Vagina (tissue), 2 donors: ENCODE measurements around the gene AFF3. TPM values are rescaled to one million over a fixed set of nuclear protein-coding genes. Genes with fewer than 3 reads are reported as not detected.

Experiments used
- DNase-seq, 2 donors: peaks; one replicate each; pipeline ENCODE4 v3.0.0-alpha.2; 2017; ENCODE audit errors: extremely low spot score in 2 of 2
- H3K27ac ChIP-seq: fragments of 200-600 bp; sonication (generic); one replicate; pipeline ENCODE4 v1.5.1; 2019
- H3K27me3 ChIP-seq: fragments of 200-600 bp; sonication (generic); one replicate; pipeline ENCODE4 v1.5.1; 2019
- H3K36me3 ChIP-seq, 2 donors: fragments of 200-600 bp; sonication (generic); one replicate each; pipeline ENCODE4 v1.5.1; 2017 to 2019
- H3K4me1 ChIP-seq: fragments of 200-600 bp; sonication (generic); one replicate; pipeline ENCODE4 v1.5.1; 2019
- H3K4me3 ChIP-seq, 2 donors: fragments of 200-600 bp; sonication (generic); 1 replicate in 1 of 2; 2 replicates in 1 of 2; pipeline ENCODE4 v1.5.1; 2016 to 2019
- H3K9me3 ChIP-seq: fragments of 200-600 bp; sonication (generic); one replicate; pipeline ENCODE4 v1.5.1; 2019
- CTCF ChIP-seq, 3 experiments: fragments of 450-650 bp in 2 of 3; fragments of 200-600 bp in 1 of 3; sonication (generic) in 1 of 3; IDR thresholded peaks; one replicate each; pipeline ENCODE4 v1.5.1; 2017 to 2019; ENCODE audit warnings: antibody characterized with exemption in 3 of 3, mild to moderate bottlenecking in 2 of 3, moderate library complexity in 2 of 3
- POLR2A ChIP-seq, 2 donors: fragments of 450-650 bp; IDR thresholded peaks; one replicate each; pipeline ENCODE4 v1.6.1; 2017; ENCODE audit warnings: antibody characterized with exemption in 2 of 2, mild to moderate bottlenecking in 2 of 2, moderate library complexity in 2 of 2
- POLR2AphosphoS5 ChIP-seq, 2 donors: sonication (generic); formaldehyde crosslinking; IDR thresholded peaks; one replicate each; pipeline ENCODE4 v1.9.0; 2017; ENCODE audit warnings: antibody characterized with exemption in 2 of 2, mild to moderate bottlenecking in 2 of 2, low read depth in 1 of 2; ENCODE audit not compliant: insufficient read depth in 1 of 2
- intact Hi-C: fragments of 100-400 bp; cut with DNase I; formaldehyde crosslinking; loops from one replicate; pipeline ENCODE4 v1.15.1; 2023
- total RNA-seq: library from RNA; depleted of rRNA; stranded (reverse); fragments of >200 nt; gene quantifications from one replicate; pipeline ENCODE4 v1.2.3, GENCODE V29; 2016

AFF3 gene
- total RNA-seq, 1 donor from 2014 or later = 7.6 TPM

GRCh38 chr2:99571021-99571420 is 571.4 kb downstream of the AFF3 start:
- H3K27me3 ChIP-seq = no peaks in the 10 kb centered on the region
- no peak overlapping the region for H3K4me3 ChIP-seq
- intact Hi-C loops = no loop called here
- H3K27ac ChIP-seq = no peak overlapping the region
- H3K9me3 ChIP-seq = no peaks in the 10 kb centered on the region
- no peaks in the 10 kb centered on the region for H3K36me3 ChIP-seq
- TF ChIP-seq POLR2AphosphoS5 (IDR thresholded peaks at IDR 0.05; ENCODE audit: insufficient read depth in 1 of 2, low read depth in 1 of 2) (no peak), POLR2A (IDR thresholded peaks at IDR 0.05) (no peak), CTCF (IDR thresholded peaks at IDR 0.05) (no peak)
- DNase-seq = no peak
- peaks cover 28% of the 10 kb centered on the region for H3K4me1 ChIP-seq

GRCh38 chr2:99569386-99569785 is 573.0 kb downstream of the AFF3 start:
- no peaks in the 10 kb centered on the region for H3K36me3 ChIP-seq
- no peak for DNase-seq
- H3K9me3 ChIP-seq = no peaks in the 10 kb centered on the region
- no peak overlapping the region for H3K4me3 ChIP-seq
- H3K4me1 ChIP-seq = peaks cover 22% of the 10 kb centered on the region
- TF ChIP-seq POLR2A (IDR thresholded peaks at IDR 0.05) = no peak
- no peak for TF ChIP-seq CTCF (IDR thresholded peaks at IDR 0.05)
- no peak for TF ChIP-seq POLR2AphosphoS5 (IDR thresholded peaks at IDR 0.05; ENCODE audit: insufficient read depth in 1 of 2, low read depth in 1 of 2)
- intact Hi-C loops = loop anchor here (5.0 kb wide), 1 partner anchor 238 kb away; no protein-coding TSS in a partner anchor
- no peaks in the 10 kb centered on the region for H3K27me3 ChIP-seq
- no peak overlapping the region for H3K27ac ChIP-seq

- no peak for DNase-seq
- no peaks in the 10 kb centered on the region for H3K36me3 ChIP-seq
- no peak overlapping the region for H3K27ac ChIP-seq
- H3K27me3 ChIP-seq = no peaks in the 10 kb centered on the region
- no peak for TF ChIP-seq POLR2AphosphoS5 (IDR thresholded peaks at IDR 0.05; ENCODE audit: insufficient read depth in 1 of 2, low read depth in 1 of 2)
- no peak for TF ChIP-seq POLR2A (IDR thresholded peaks at IDR 0.05)
- TF ChIP-seq CTCF (IDR thresholded peaks at IDR 0.05) = no peak
- no peaks in the 10 kb centered on the region for H3K9me3 ChIP-seq
- no peak overlapping the region for H3K4me3 ChIP-seq
- intact Hi-C loops = loop anchor here (5.0 kb wide), 1 partner anchor 242 kb away; no protein-coding TSS in a partner anchor
- H3K4me1 ChIP-seq = no peaks in the 10 kb centered on the region
Observed at GRCh38 chr2:99565227-99565626, 577.2 kb downstream of the AFF3 start.

- H3K36me3 ChIP-seq = no peaks in the 10 kb centered on the region
- no peaks in the 10 kb centered on the region for H3K4me1 ChIP-seq
- TF ChIP-seq CTCF (IDR thresholded peaks at IDR 0.05) = no peak
- TF ChIP-seq POLR2A (IDR thresholded peaks at IDR 0.05) = no peak
- no peak for TF ChIP-seq POLR2AphosphoS5 (IDR thresholded peaks at IDR 0.05; ENCODE audit: insufficient read depth in 1 of 2, low read depth in 1 of 2)
- no peak overlapping the region for H3K27ac ChIP-seq
- no peaks in the 10 kb centered on the region for H3K27me3 ChIP-seq
- DNase-seq = no peak
- no peaks in the 10 kb centered on the region for H3K9me3 ChIP-seq
- intact Hi-C loops = loop anchor here (5.0 kb wide), 2 partner anchors 685 to 820 kb away; no protein-coding TSS in a partner anchor
- no peak overlapping the region for H3K4me3 ChIP-seq
Observed at GRCh38 chr2:99562516-99562915, 579.9 kb downstream of the AFF3 start.

GRCh38 chr2:99561804-99562203 is 580.6 kb downstream of the AFF3 start:
- H3K9me3 ChIP-seq = no peaks in the 10 kb centered on the region
- H3K4me3 ChIP-seq = no peak overlapping the region
- intact Hi-C loops = loop anchor here (5.0 kb wide), 2 partner anchors 685 to 820 kb away; no protein-coding TSS in a partner anchor
- no peak for DNase-seq
- TF ChIP-seq POLR2A (IDR thresholded peaks at IDR 0.05) (no peak), CTCF (IDR thresholded peaks at IDR 0.05) (no peak)
- no peak overlapping the region for H3K27ac ChIP-seq
- H3K27me3 ChIP-seq = no peaks in the 10 kb centered on the region
- H3K4me1 ChIP-seq = no peaks in the 10 kb centered on the region
- H3K36me3 ChIP-seq = no peaks in the 10 kb centered on the region
